HCT116 (cell line): ENCODE data around the gene MOB3B.

Experiments
- ELF1 ChIP-seq: IDR thresholded peaks from 2 replicates; pipeline ENCODE4 v1.6.1; 2012; ENCODE audit warnings: low read depth, borderline replicate concordance
- EZH2 ChIP-seq: fragments of 200-600 bp; sonication (generic); IDR thresholded peaks from 2 replicates; pipeline ENCODE4 v1.6.1; 2017; ENCODE audit warnings: antibody characterized with exemption, mixed run types
- POLR2A ChIP-seq: IDR thresholded peaks from 2 replicates; pipeline ENCODE4 v1.7.0; 2011; ENCODE audit warnings: borderline replicate concordance; ENCODE audit not compliant: insufficient read depth, insufficient read length; ENCODE audit errors: extremely low read depth

DNA sequence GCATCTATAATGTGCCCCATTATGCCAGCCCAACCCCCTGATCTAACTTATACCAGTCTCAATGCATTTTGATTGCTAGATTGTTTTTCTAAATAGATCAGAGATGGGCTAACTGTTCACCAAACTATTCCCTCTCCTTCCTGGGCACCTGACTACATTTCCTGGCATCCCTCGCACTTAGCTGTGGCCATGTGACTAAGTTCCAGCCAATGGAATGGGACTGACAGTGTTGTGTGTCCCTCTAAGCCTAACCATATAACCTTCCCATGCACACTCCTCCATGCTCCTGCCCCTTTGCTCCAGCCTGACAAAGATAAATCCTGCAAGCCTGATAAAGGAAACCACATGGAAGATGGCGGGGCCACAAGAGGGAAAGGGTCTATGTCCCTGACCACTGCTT lies 17.8 kb downstream of the MOB3B start:
- no peak for TF ChIP-seq EZH2
- no peak for TF ChIP-seq POLR2A
- TF ChIP-seq ELF1, result no peak
